AG09309 (cell line): ENCODE results near the gene TMEM50B.

Experiments used
- DNase-seq: peaks from one replicate; pipeline ENCODE4 v3.0.0-alpha.2; 2010; ENCODE audit warnings: low read depth
- H3K4me3 ChIP-seq: 2 replicates; pipeline ENCODE4 v1.5.1; 2011; ENCODE audit warnings: mild to moderate bottlenecking, low read depth, low read length, moderate library complexity; ENCODE audit not compliant: control insufficient read depth
- CTCF ChIP-seq: IDR thresholded peaks from 2 replicates; pipeline ENCODE4 v1.5.1; 2011; ENCODE audit warnings: mild to moderate bottlenecking, low read depth, low read length, inconsistent platforms; ENCODE audit not compliant: insufficient read depth, control insufficient read depth; ENCODE audit errors: missing control alignments

Gene TMEM50B

GRCh38 chr21:33432496-33432895 is 47.3 kb downstream of the TMEM50B start:
- no peak for TF ChIP-seq CTCF
- no peak for DNase-seq
- no peak overlapping the region for H3K4me3 ChIP-seq

GRCh38 chr21:33430858-33431257 is 48.9 kb downstream of the TMEM50B start:
- no peak overlapping the region for H3K4me3 ChIP-seq
- no peak for TF ChIP-seq CTCF
- no peak for DNase-seq

- no peak for TF ChIP-seq CTCF
- no peak overlapping the region for H3K4me3 ChIP-seq
- no peak for DNase-seq
Measured at GRCh38 chr21:33428669-33429068, 51.1 kb downstream of the TMEM50B start.

- no peak for TF ChIP-seq CTCF
- no peak overlapping the region for H3K4me3 ChIP-seq
- DNase-seq: no peak
Measured at GRCh38 chr21:33427051-33427450, 52.7 kb downstream of the TMEM50B start.

- TF ChIP-seq CTCF: no peak
- no peak for DNase-seq
- H3K4me3 ChIP-seq: no peak overlapping the region
Measured at GRCh38 chr21:33425825-33426224, 53.9 kb downstream of the TMEM50B start.

- no peak overlapping the region for H3K4me3 ChIP-seq
- no peak for TF ChIP-seq CTCF
- DNase-seq: no peak
Measured at GRCh38 chr21:33424214-33424613, 55.6 kb downstream of the TMEM50B start.
